Heart right ventricle (tissue), 16 donors: ENCODE results near the gene MARCHF4. TPM values are rescaled to one million over a fixed set of nuclear protein-coding genes. Genes with fewer than 3 reads are reported as not detected.
A peak's percentile ranks its signal among the peaks of the same experiment; 100 is the strongest.

Experiments
- ATAC-seq, 8 donors: fragments of 200-7000 bp; cut with Tn5 transposase; one replicate each; pipeline ENCODE4 v1.9.1; 2020; ENCODE audit warnings: mild to moderate bottlenecking in 8 of 8, moderate library complexity in 8 of 8, moderate number of reproducible peaks in 1 of 8
- DNase-seq, 2 donors: peaks; one replicate each; pipeline ENCODE4 v3.0.0-alpha.2; 2020
- H3K27ac ChIP-seq, 10 donors: fragments of 200-600 bp; sonication (generic) in 2 of 10; one replicate each; pipeline versions ENCODE4 v1.5.0 to v1.8.0; 2020 to 2022; ENCODE audit warnings: mild to moderate bottlenecking in 3 of 10
- H3K27me3 ChIP-seq, 7 donors: fragments of 200-600 bp; one replicate each; pipeline ENCODE4 v1.8.0; 2021 to 2022; ENCODE audit warnings: mild to moderate bottlenecking in 2 of 7
- H3K36me3 ChIP-seq, 9 donors: fragments of 200-600 bp; sonication (generic) in 1 of 9; one replicate each; pipeline versions ENCODE4 v1.5.0 to v1.8.0; 2020 to 2022; ENCODE audit warnings: mild to moderate bottlenecking in 2 of 9
- H3K4me1 ChIP-seq, 9 donors: fragments of 200-600 bp; sonication (generic) in 1 of 9; one replicate each; pipeline versions ENCODE4 v1.5.0 to v1.8.0; 2020 to 2022; ENCODE audit warnings: mild to moderate bottlenecking in 4 of 9
- H3K4me3 ChIP-seq, 10 donors: fragments of 200-600 bp; sonication (generic) in 2 of 10; one replicate each; pipeline versions ENCODE4 v1.5.0 to v1.8.0; 2020 to 2022; ENCODE audit warnings: mild to moderate bottlenecking in 7 of 10, moderate library complexity in 2 of 10
- H3K9me3 ChIP-seq, 11 donors: fragments of 200-600 bp in 10 of 11; sonication (generic) in 2 of 11; one replicate each; pipeline versions ENCODE4 v1.5.0 to v1.8.0; 2013 to 2022; ENCODE audit warnings: mild to moderate bottlenecking in 2 of 11, control low read depth in 1 of 11, moderate library complexity in 1 of 11
- WGBS, 2 donors: extraction: QIAGEN DNeasy Blood & Tissue Kit; methylation state at CpG; one replicate each; pipeline ENCODE4 v1.1.7; 2013; ENCODE audit warnings: inconsistent platforms in 1 of 2; 5-methylcytosine and 5-hydroxymethylcytosine counted together
- intact Hi-C, 10 donors: fragments of 100-400 bp; cut with DNase I; formaldehyde crosslinking; loops; one replicate each; pipeline versions ENCODE4 v1.11.1 to v1.14.2; 2022
- polyA plus RNA-seq, 2 donors: library from polyadenylated mRNA; stranded (reverse); fragments of 200-250 nt; gene quantifications; one replicate each; pipeline ENCODE4 v1.2.3, GENCODE V29; 2013
- total RNA-seq, 10 donors: library from RNA; stranded (reverse); fragmentation: NEBNext Ultra II Directional in 3 of 10; extraction: Animal tissue kit (Norgen Biotek cat#: 25700) in 3 of 10; gene quantifications; one replicate each; pipeline versions ENCODE4 v1.2.1 to v1.2.4, GENCODE V29; 2021 to 2023
- TF ChIP-seq, protein P1 (sequence below), 9 donors: fragments of 200-600 bp; sonication (generic) in 2 of 9; IDR thresholded peaks; one replicate each; pipeline versions ENCODE4 v1.5.0 to v1.8.0; 2021 to 2022; ENCODE audit warnings: antibody characterized with exemption in 9 of 9, mild to moderate bottlenecking in 5 of 9, moderate library complexity in 1 of 9
- donor health status: Arrhythmogenic right ventricular cardiomyopathy.
- donor health status: ischemic (EF 13 %, LVEDD 7.1; RV severe dilation, severe dysfunction).
- donor health status: healthy with polysubstance abuse.
- donor health status: DM: no; HTN: yes; CAD: no.
- donor health status: DM: no; HTN: no; CAD: no.
- donor health status: ischemic (EF 25% LVEDD 6.9; RV normal size, moderate dysfunction).
- donor health status: ischemic (EF 25% LVEDD 5.7; RV mildly dilated, moderate dysfunction).
- donor health status: healthy.
- donor health status: DM: yes; HTN: yes; CAD: no.
- donor health status: Ischemic cardiomyopathy.
- donor health status: ischemic (EF 35%, LVEDD 5.7; RV mildly dilated, moderate dysfunction).
- donor health status: nonischemic (EF 11% LVEDD 7.7; RV severe dilation, severe dysfunction).
- donor health status: DM: yes; HTN: yes; CAD: no.
- donor health status: PGD.
- donor health status: ischemic (EF 29% LVEDD 5.4; RV normal size, mild dysfunction).
- donor health status: nonischemic (EF 23%, LVEDD 6.1; RV moderate dilation, normal function).

The MARCHF4 gene
- total and polyA plus RNA-seq, 12 donors: 0.01 to 0.40 (median 0.08) TPM; not detected in 8

GRCh38 chr2:216406826-216407225 lies 34.5 kb upstream of the MARCHF4 start:
- peaks cover 0 to 8% (median 0%) of the 10 kb centered on the region in 9 donors for H3K4me1 ChIP-seq
- ATAC-seq: no peak
- H3K27me3 ChIP-seq: peaks cover 0 to 20% (median 4%) of the 10 kb centered on the region in 7 donors
- 69 to 76% methylated on average over 3 of the region's 3 CpGs for WGBS, 2 donors
- intact Hi-C loops: loop anchor here in 4 of 10 donors (5.0 to 10.0 kb wide), 4 partner anchors 182 to 282 kb away; no protein-coding TSS in a partner anchor
- H3K4me3 ChIP-seq: no peak overlapping the region
- DNase-seq: no peak
- H3K36me3 ChIP-seq: no peaks in the 10 kb centered on the region
- TF ChIP-seq, protein P1, sequence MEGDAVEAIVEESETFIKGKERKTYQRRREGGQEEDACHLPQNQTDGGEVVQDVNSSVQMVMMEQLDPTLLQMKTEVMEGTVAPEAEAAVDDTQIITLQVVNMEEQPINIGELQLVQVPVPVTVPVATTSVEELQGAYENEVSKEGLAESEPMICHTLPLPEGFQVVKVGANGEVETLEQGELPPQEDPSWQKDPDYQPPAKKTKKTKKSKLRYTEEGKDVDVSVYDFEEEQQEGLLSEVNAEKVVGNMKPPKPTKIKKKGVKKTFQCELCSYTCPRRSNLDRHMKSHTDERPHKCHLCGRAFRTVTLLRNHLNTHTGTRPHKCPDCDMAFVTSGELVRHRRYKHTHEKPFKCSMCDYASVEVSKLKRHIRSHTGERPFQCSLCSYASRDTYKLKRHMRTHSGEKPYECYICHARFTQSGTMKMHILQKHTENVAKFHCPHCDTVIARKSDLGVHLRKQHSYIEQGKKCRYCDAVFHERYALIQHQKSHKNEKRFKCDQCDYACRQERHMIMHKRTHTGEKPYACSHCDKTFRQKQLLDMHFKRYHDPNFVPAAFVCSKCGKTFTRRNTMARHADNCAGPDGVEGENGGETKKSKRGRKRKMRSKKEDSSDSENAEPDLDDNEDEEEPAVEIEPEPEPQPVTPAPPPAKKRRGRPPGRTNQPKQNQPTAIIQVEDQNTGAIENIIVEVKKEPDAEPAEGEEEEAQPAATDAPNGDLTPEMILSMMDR (IDR thresholded peaks at IDR 0.05): no peak
- no peak overlapping the region for H3K27ac ChIP-seq
- H3K9me3 ChIP-seq: no peaks in the 10 kb centered on the region

GRCh38 chr2:216405588-216405987 lies 33.3 kb upstream of the MARCHF4 start:
- ATAC-seq (no peak), DNase-seq (no peak)
- Histone ChIP-seq H3K27me3 (peaks cover 0 to 20% (median 4%) of the 10 kb centered on the region in 7 donors), H3K27ac (no peak overlapping the region), H3K9me3 (peaks cover 0 to 7% (median 0%) of the 10 kb centered on the region in 11 donors), H3K4me3 (no peak overlapping the region), H3K4me1 (peaks cover 0 to 8% (median 0%) of the 10 kb centered on the region in 9 donors), H3K36me3 (no peaks in the 10 kb centered on the region)
- TF ChIP-seq, protein P1 (IDR thresholded peaks at IDR 0.05): no peak
- 77 to 78% methylated on average over 7 of the region's 7 CpGs for WGBS, 2 donors
- intact Hi-C loops: loop anchor here in 4 of 10 donors (5.0 to 10.0 kb wide), 4 partner anchors 181 to 281 kb away; no protein-coding TSS in a partner anchor

DNA sequence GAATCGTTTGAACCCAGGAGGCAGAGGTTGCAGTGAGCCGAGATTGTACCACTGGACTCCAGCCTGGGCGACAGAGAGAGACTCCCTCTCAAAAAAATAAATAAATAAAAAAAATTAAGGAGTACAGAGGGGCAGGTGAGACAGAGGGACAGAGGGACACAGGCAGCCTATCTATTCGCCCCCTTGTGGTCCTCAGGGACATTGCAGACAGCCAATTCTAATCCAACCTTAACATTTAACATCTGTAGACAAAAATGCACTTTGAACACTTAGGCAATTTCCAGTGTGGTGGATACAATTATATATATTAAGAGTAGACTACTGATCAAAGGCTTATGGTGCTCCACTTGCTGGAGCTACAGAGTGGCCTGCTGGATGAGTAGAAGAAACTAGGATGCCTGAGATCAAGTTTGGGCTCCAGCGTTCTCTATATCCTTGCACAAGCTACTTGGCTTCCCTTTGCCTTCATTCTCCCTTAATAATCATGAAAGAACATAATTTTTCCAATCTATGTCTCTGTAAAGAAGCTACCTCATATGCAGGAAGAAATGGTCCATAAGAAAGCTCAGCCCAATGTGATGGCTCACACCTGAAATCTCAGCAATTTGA lies 31.8 kb upstream of the MARCHF4 start:
- Histone ChIP-seq H3K27ac (no peak overlapping the region), H3K36me3 (no peaks in the 10 kb centered on the region), H3K4me1 (peaks cover 0 to 8% (median 0%) of the 10 kb centered on the region in 9 donors), H3K27me3 (peaks cover 0 to 18% (median 5%) of the 10 kb centered on the region in 7 donors), H3K9me3 (peaks cover 0 to 9% (median 0%) of the 10 kb centered on the region in 11 donors), H3K4me3 (no peak overlapping the region)
- DNase-seq: peak in 1 of 2 donors; percentile 16
- intact Hi-C loops: loop anchor here in 3 of 10 donors (10.0 kb wide), 3 partner anchors 179 to 279 kb away; no protein-coding TSS in a partner anchor
- TF ChIP-seq, protein P1 (IDR thresholded peaks at IDR 0.05): peak; percentile 62 to 86 (median 82)
- 62 to 68% methylated on average over 5 of the region's 5 CpGs for WGBS, 2 donors
- ATAC-seq: peak in 4 of 8 donors; percentile 44 to 73 (median 66)

GRCh38 chr2:216402751-216403150 lies 30.5 kb upstream of the MARCHF4 start:
- H3K4me1 ChIP-seq: peaks cover 0 to 8% (median 0%) of the 10 kb centered on the region in 9 donors
- TF ChIP-seq, protein P1 (IDR thresholded peaks at IDR 0.05): no peak
- peaks cover 0 to 9% (median 0%) of the 10 kb centered on the region in 11 donors for H3K9me3 ChIP-seq
- intact Hi-C loops: loop anchor here in 3 of 10 donors (10.0 kb wide), 3 partner anchors 178 to 278 kb away; no protein-coding TSS in a partner anchor
- WGBS, 2 donors: 62 to 63% methylated on average over 6 of the region's 6 CpGs
- DNase-seq: no peak
- no peak for ATAC-seq
- no peak overlapping the region for H3K27ac ChIP-seq
- peaks cover 0 to 11% (median 4%) of the 10 kb centered on the region in 7 donors for H3K27me3 ChIP-seq
- H3K4me3 ChIP-seq: no peak overlapping the region
- H3K36me3 ChIP-seq: no peaks in the 10 kb centered on the region
